Mesenchymal stem cell (in vitro differentiated cells and primary cell): Measurements from ENCODE around the gene FOXE3.

ENCODE experiments used
- DNase-seq: peaks from one replicate; pipeline ENCODE4 v3.0.0-alpha.2; 2013
- H2AFZ ChIP-seq: one replicate; pipeline ENCODE4 v1.6.1; 2013; ENCODE audit warnings: low read depth, mild to moderate bottlenecking, control low read depth, inconsistent platforms, low read length, moderate library complexity
- H2AK5ac ChIP-seq: 2 replicates; pipeline ENCODE4 v1.6.1; 2013; ENCODE audit warnings: low read length, moderate library complexity, mild to moderate bottlenecking, inconsistent platforms; ENCODE audit not compliant: severe bottlenecking
- H2BK120ac ChIP-seq: one replicate; pipeline ENCODE4 v1.6.1; 2013; ENCODE audit warnings: low read depth, mild to moderate bottlenecking, inconsistent platforms, low read length, moderate library complexity
- H2BK12ac ChIP-seq, 2 experiments: one replicate each; pipeline ENCODE4 v1.6.1; 2013; ENCODE audit warnings: inconsistent platforms in 2 of 2, low read length in 2 of 2, mild to moderate bottlenecking in 2 of 2, moderate library complexity in 2 of 2, control low read depth in 1 of 2
- H2BK15ac ChIP-seq: one replicate; pipeline ENCODE4 v1.6.1; 2013; ENCODE audit warnings: mild to moderate bottlenecking, low read depth, inconsistent platforms; ENCODE audit not compliant: poor library complexity, severe bottlenecking
- H2BK5ac ChIP-seq: 2 replicates; pipeline ENCODE4 v1.6.1; 2013; ENCODE audit warnings: low read depth, mild to moderate bottlenecking, low read length, control low read depth, inconsistent platforms; ENCODE audit not compliant: poor library complexity, severe bottlenecking
- H3K14ac ChIP-seq, 2 experiments: one replicate each; pipeline ENCODE4 v1.6.1; 2013; ENCODE audit warnings: inconsistent platforms in 2 of 2, low read length in 2 of 2, control low read depth in 1 of 2, mild to moderate bottlenecking in 1 of 2, moderate library complexity in 1 of 2
- H3K18ac ChIP-seq, 2 experiments: one replicate each; pipeline ENCODE4 v1.6.1; 2013; ENCODE audit warnings: inconsistent platforms in 2 of 2, low read length in 2 of 2, control low read depth in 1 of 2, low read depth in 1 of 2, mild to moderate bottlenecking in 1 of 2
- H3K23ac ChIP-seq, 2 experiments: one replicate each; pipeline ENCODE4 v1.6.1; 2013; ENCODE audit warnings: inconsistent platforms in 2 of 2, low read length in 2 of 2, mild to moderate bottlenecking in 2 of 2, moderate library complexity in 2 of 2, control low read depth in 1 of 2
- H3K27ac ChIP-seq: 2 replicates; pipeline ENCODE4 v1.5.1; 2013; ENCODE audit warnings: mild to moderate bottlenecking, moderate library complexity, low read length, control low read depth, inconsistent platforms; ENCODE audit not compliant: poor library complexity, severe bottlenecking
- H3K27me3 ChIP-seq, 2 experiments: 2 replicates each; pipeline versions ENCODE4 v1.6.1 to v1.7.0; 2013; ENCODE audit warnings: low read length in 2 of 2, mild to moderate bottlenecking in 2 of 2, moderate library complexity in 2 of 2, control low read depth in 1 of 2, inconsistent platforms in 1 of 2; ENCODE audit not compliant: control insufficient read depth in 1 of 2, insufficient read depth in 1 of 2
- H3K36me3 ChIP-seq, 2 experiments: 2 replicates each; pipeline versions ENCODE4 v1.6.1 to v1.7.0; 2013; ENCODE audit warnings: low read length in 2 of 2, control low read depth in 1 of 2, inconsistent platforms in 1 of 2, low read depth in 1 of 2, mild to moderate bottlenecking in 1 of 2; ENCODE audit not compliant: insufficient read depth in 2 of 2, control insufficient read depth in 1 of 2
- H3K4ac ChIP-seq, 2 experiments: one replicate each; pipeline ENCODE4 v1.6.1; 2013; ENCODE audit warnings: inconsistent platforms in 2 of 2, low read length in 2 of 2, mild to moderate bottlenecking in 2 of 2, moderate library complexity in 2 of 2, control low read depth in 1 of 2, low read depth in 1 of 2
- H3K4me1 ChIP-seq: 2 replicates; pipeline ENCODE4 v1.6.1; 2013; ENCODE audit warnings: low read depth, low read length, control low read depth; ENCODE audit not compliant: control insufficient read depth, insufficient read depth
- H3K4me2 ChIP-seq: 2 replicates; pipeline ENCODE4 v1.6.1; 2013; ENCODE audit warnings: low read length, mild to moderate bottlenecking, inconsistent platforms; ENCODE audit not compliant: poor library complexity, severe bottlenecking
- H3K4me3 ChIP-seq, 2 experiments: 2 replicates each; pipeline versions ENCODE4 v1.5.1 to v1.7.0; 2013; ENCODE audit warnings: low read length in 2 of 2, mild to moderate bottlenecking in 2 of 2, control low read depth in 1 of 2, low read depth in 1 of 2; ENCODE audit not compliant: insufficient read depth in 1 of 2
- H3K79me1 ChIP-seq: replicated peaks from 2 replicates; pipeline ENCODE4 v1.6.1; 2013; ENCODE audit warnings: mild to moderate bottlenecking, control low read depth, low read length, inconsistent platforms; ENCODE audit not compliant: poor library complexity, severe bottlenecking
- H3K9ac ChIP-seq: 2 replicates; pipeline ENCODE4 v1.7.0; 2013; ENCODE audit warnings: mild to moderate bottlenecking, low read length, moderate library complexity
- H3K9me3 ChIP-seq: 2 replicates; pipeline ENCODE4 v1.7.0; 2013; ENCODE audit warnings: mild to moderate bottlenecking, low read length; ENCODE audit not compliant: control insufficient read depth
- H4K8ac ChIP-seq: one replicate; pipeline ENCODE4 v1.6.1; 2013; ENCODE audit warnings: inconsistent platforms, mild to moderate bottlenecking, low read length, moderate library complexity
- H4K91ac ChIP-seq: one replicate; pipeline ENCODE4 v1.6.1; 2013; ENCODE audit warnings: mild to moderate bottlenecking, low read length, inconsistent platforms
- WGBS: methylation state at CpG from one replicate; pipeline ENCODE4 v1.1.7; 2013; ENCODE audit warnings: mixed read lengths; 5-methylcytosine and 5-hydroxymethylcytosine counted together

The FOXE3 gene

GRCh38 chr1:47442202-47442601 lies 26.1 kb downstream of the FOXE3 start:
- no peak overlapping the region for H4K91ac ChIP-seq
- H3K23ac ChIP-seq = no peak overlapping the region
- peaks cover 80 to 88% of the 10 kb centered on the region in 2 experiments for H3K27me3 ChIP-seq
- H2BK12ac ChIP-seq = no peak overlapping the region
- WGBS = 60% methylated on average over 4 of the region's 4 CpGs
- no peak overlapping the region for H3K18ac ChIP-seq
- H4K8ac ChIP-seq = no peak overlapping the region
- no peak overlapping the region for H3K4ac ChIP-seq
- no peaks in the 10 kb centered on the region for H3K79me1 ChIP-seq
- H3K4me1 ChIP-seq = peaks cover 20% of the 10 kb centered on the region
- no peaks in the 10 kb centered on the region for H3K9me3 ChIP-seq
- no peak overlapping the region for H2AFZ ChIP-seq
- H3K36me3 ChIP-seq = no peaks in the 10 kb centered on the region
- H2BK120ac ChIP-seq = no peak overlapping the region
- no peak overlapping the region for H3K27ac ChIP-seq
- no peak overlapping the region for H3K9ac ChIP-seq
- H3K4me2 ChIP-seq = no peak overlapping the region
- no peak overlapping the region for H2BK5ac ChIP-seq
- DNase-seq = no peak
- H2AK5ac ChIP-seq = no peak overlapping the region
- no peak overlapping the region for H3K14ac ChIP-seq
- no peak overlapping the region for H2BK15ac ChIP-seq
- no peak overlapping the region for H3K4me3 ChIP-seq

DNA sequence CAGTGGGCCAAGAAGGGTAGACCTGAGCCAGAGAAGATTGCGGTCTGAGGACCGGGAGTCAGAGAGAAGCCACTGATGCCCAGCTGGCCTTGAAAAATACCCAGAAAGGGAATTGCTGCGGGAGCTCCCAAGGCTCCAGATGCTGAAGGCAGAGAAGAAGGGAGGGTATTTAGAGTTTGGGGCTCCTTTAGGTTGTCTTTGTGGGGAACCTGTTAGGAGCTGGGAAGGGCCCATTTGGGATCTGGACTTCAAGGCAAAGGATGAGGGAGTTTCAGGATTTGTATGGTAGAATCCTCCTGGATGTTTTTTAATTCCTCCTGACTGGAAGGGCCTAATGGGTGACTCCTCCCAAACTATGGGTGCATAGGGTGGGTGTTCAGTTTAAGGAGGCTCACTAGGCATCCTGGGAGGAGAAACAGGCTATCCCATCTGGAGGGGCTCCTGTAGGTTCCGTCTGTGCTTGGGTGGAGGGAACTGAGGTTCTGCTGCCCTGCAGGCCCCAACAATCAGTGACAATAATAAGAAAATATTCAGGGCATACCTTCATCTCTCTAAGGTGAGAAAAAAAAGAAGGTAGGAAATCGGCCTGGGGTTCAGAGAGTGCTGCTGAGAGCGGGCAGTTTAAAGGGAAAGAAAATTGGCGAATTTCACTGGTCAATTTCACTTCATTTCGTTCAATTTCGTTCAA lies 26.9 kb downstream of the FOXE3 start:
- Histone ChIP-seq H4K91ac (no peak overlapping the region), H3K79me1 (no peaks in the 10 kb centered on the region), H2BK15ac (no peak overlapping the region), H3K4ac (no peak overlapping the region), H3K4me3 (no peak overlapping the region), H3K18ac (no peak overlapping the region), H3K9me3 (no peaks in the 10 kb centered on the region), H3K9ac (no peak overlapping the region), H2BK12ac (no peak overlapping the region), H2BK5ac (no peak overlapping the region), H2AK5ac (no peak overlapping the region), H2AFZ (no peak overlapping the region), H3K4me1 (peaks cover 13% of the 10 kb centered on the region), H4K8ac (no peak overlapping the region), H3K36me3 (no peaks in the 10 kb centered on the region), H2BK120ac (no peak overlapping the region), H3K14ac (no peak overlapping the region), H3K27me3 (peaks cover 85 to 96% of the 10 kb centered on the region in 2 experiments), H3K27ac (no peak overlapping the region), H3K23ac (no peak overlapping the region), H3K4me2 (no peak overlapping the region)
- WGBS = 28% methylated on average over 6 of the region's 9 CpGs
- no peak for DNase-seq

GRCh38 chr1:47443530-47444296 lies 27.6 kb downstream of the FOXE3 start:
- no peak overlapping the region for H3K18ac ChIP-seq
- H3K4me1 ChIP-seq = peaks cover 9% of the 10 kb centered on the region
- H2AFZ ChIP-seq = no peak overlapping the region
- no peak overlapping the region for H2BK5ac ChIP-seq
- H3K4me2 ChIP-seq = no peak overlapping the region
- no peak overlapping the region for H3K27ac ChIP-seq
- H3K9me3 ChIP-seq = no peaks in the 10 kb centered on the region
- H2BK12ac ChIP-seq = no peak overlapping the region
- no peak overlapping the region for H4K8ac ChIP-seq
- no peak for DNase-seq
- H2BK120ac ChIP-seq = no peak overlapping the region
- no peak overlapping the region for H4K91ac ChIP-seq
- H3K9ac ChIP-seq = no peak overlapping the region
- H3K4me3 ChIP-seq = no peak overlapping the region
- H3K23ac ChIP-seq = no peak overlapping the region
- WGBS = 1% methylated on average over 43 of the region's 45 CpGs
- no peak overlapping the region for H2BK15ac ChIP-seq
- H3K36me3 ChIP-seq = no peaks in the 10 kb centered on the region
- H3K4ac ChIP-seq = no peak overlapping the region
- H2AK5ac ChIP-seq = no peak overlapping the region
- H3K14ac ChIP-seq = no peak overlapping the region
- peaks cover 92 to 100% of the 10 kb centered on the region in 2 experiments for H3K27me3 ChIP-seq
- no peaks in the 10 kb centered on the region for H3K79me1 ChIP-seq

DNA sequence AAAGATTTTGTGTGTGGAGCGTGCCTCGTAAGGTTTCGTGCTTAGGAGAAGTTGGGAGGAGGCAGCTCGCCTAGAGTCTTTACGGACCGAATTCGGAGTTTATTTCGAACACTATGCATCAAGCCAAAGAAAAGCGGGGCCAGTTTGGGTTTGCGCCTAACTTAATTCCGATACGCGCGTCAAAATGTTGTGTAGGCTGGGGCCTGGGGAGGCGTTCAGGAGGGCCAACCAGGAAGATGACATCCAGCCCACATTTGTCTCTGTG lies 28.1 kb downstream of the FOXE3 start:
- no peak overlapping the region for H2BK15ac ChIP-seq
- H3K18ac ChIP-seq = no peak overlapping the region
- no peak overlapping the region for H3K4me3 ChIP-seq
- H3K4ac ChIP-seq = no peak overlapping the region
- H2BK120ac ChIP-seq = no peak overlapping the region
- H3K14ac ChIP-seq = no peak overlapping the region
- no peak overlapping the region for H3K27ac ChIP-seq
- no peak overlapping the region for H3K9ac ChIP-seq
- peaks cover 97 to 100% of the 10 kb centered on the region in 2 experiments for H3K27me3 ChIP-seq
- under 1% methylated on average over 15 of the region's 15 CpGs for WGBS
- H2AFZ ChIP-seq = no peak overlapping the region
- no peak overlapping the region for H3K23ac ChIP-seq
- no peak overlapping the region for H4K8ac ChIP-seq
- no peaks in the 10 kb centered on the region for H3K36me3 ChIP-seq
- H2AK5ac ChIP-seq = no peak overlapping the region
- H2BK12ac ChIP-seq = no peak overlapping the region
- no peak overlapping the region for H2BK5ac ChIP-seq
- no peaks in the 10 kb centered on the region for H3K79me1 ChIP-seq
- no peak for DNase-seq
- H3K9me3 ChIP-seq = no peaks in the 10 kb centered on the region
- H3K4me1 ChIP-seq = peaks cover 7% of the 10 kb centered on the region
- no peak overlapping the region for H4K91ac ChIP-seq
- H3K4me2 ChIP-seq = no peak overlapping the region
